GM12878 (cell line): Measurements from ENCODE around the gene INSRR.

Source experiments
- CHD2 ChIP-seq: IDR thresholded peaks from 2 replicates; pipeline ENCODE4 v1.6.1; 2011; ENCODE audit warnings: low read depth, low read length, improper control_type of control experiment, borderline replicate concordance
- E2F8 ChIP-seq: fragments of 450-650 bp; IDR thresholded peaks from 2 replicates; pipeline ENCODE4 v1.6.1; 2018; ENCODE audit warnings: mild to moderate bottlenecking, low read depth, moderate library complexity; ENCODE audit not compliant: partially characterized antibody
- SMAD1 ChIP-seq: fragments of 450-650 bp; IDR thresholded peaks from 2 replicates; pipeline ENCODE4 v1.6.1; 2018; ENCODE audit warnings: mild to moderate bottlenecking, low read depth; ENCODE audit not compliant: partially characterized antibody
- SP1 ChIP-seq: IDR thresholded peaks from one replicate; pipeline ENCODE4 v1.6.1; 2011; ENCODE audit warnings: low read depth, low read length
- ZNF274 ChIP-seq: IDR thresholded peaks from one replicate; pipeline ENCODE4 v1.8.0; 2011; ENCODE audit not compliant: insufficient read length, insufficient read depth
- ZZZ3 ChIP-seq: IDR thresholded peaks from 2 replicates; pipeline ENCODE4 v1.6.1; 2011; ENCODE audit warnings: low read depth; ENCODE audit not compliant: control insufficient read depth, insufficient read length

DNA sequence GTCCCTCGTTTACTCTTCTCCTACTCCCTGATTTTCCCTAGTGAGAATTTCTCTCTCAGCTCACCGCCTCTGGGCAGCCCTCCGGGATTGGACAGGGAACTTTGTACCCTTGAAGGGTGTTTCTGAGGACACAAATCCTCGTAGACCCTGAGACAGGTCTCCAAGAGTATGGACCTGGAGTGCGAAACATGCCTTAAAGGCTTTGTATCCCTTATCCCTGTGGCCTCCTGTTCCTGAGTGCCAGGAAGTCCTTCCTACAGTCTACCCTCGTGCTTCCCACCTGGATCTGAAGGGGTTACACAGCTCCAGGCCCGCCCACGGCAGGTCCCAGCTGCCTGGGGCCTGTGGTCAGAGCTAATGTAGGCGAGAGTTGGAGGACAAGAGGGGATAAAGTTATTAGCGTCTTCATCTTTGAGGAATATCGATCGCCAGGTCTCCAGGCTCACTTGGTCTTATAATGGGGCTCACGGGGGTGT lies 27.0 kb upstream of the INSRR start:
- TF ChIP-seq ZZZ3 (no peak), SMAD1 (no peak), CHD2 (no peak), ZNF274 (no peak), E2F8 (no peak), SP1 (no peak)
